MCF 10A (cell line): ENCODE results near the gene DLG2. TPM values are rescaled to one million over a fixed set of nuclear protein-coding genes. Genes with fewer than 3 reads are reported as not detected.
A peak's percentile ranks its signal among the peaks of the same experiment; 100 is the strongest.
"Not testable (repeated sequence)": the region's sequence is repeated elsewhere in the genome, so short reads cannot be mapped to it uniquely, and the experiment has no call there.

Experiments
- BruUV-seq: library from RNA; stranded (reverse); fragments of 400-500 nt; replicated peaks from 2 replicates; lab custom pipeline; 2021; lab: Mats Ljungman, UMichigan
- CTCF ChIA-PET: fragments of 300-600 bp; sonication (Branson Sonifier 250); formaldehyde crosslinking; extraction: SDS; loops from one replicate; lab custom pipeline; 2021; ENCODE audit warnings: antibody characterized with exemption, inconsistent platforms; lab: Yijun Ruan, JAX
- POLR2A ChIA-PET: fragments of 300-600, 350-650 bp; sonication (Branson Sonifier 250); formaldehyde crosslinking; extraction: SDS; loops from one replicate; lab custom pipeline; 2020; ENCODE audit warnings: antibody characterized with exemption, inconsistent platforms; lab: Yijun Ruan, JAX
- DNase-seq: peaks from one replicate; pipeline ENCODE4 v3.0.0-alpha.2; 2018; ENCODE audit not compliant: unreplicated experiment
- H3K27ac Mint-ChIP-seq: one replicate; pipeline ENCODE4 v1.8.0; 2022; ENCODE audit warnings: mild to moderate bottlenecking, low read depth, mixed read lengths; ENCODE audit not compliant: unreplicated experiment
- H3K27me3 Mint-ChIP-seq: one replicate; pipeline ENCODE4 v1.8.0; 2022; ENCODE audit warnings: mixed read lengths; ENCODE audit not compliant: insufficient read depth, unreplicated experiment
- H3K36me3 Mint-ChIP-seq: one replicate; pipeline ENCODE4 v1.8.0; 2022; ENCODE audit warnings: mild to moderate bottlenecking, moderate library complexity, mixed read lengths; ENCODE audit not compliant: insufficient read depth, unreplicated experiment
- H3K4me1 Mint-ChIP-seq: one replicate; pipeline ENCODE4 v1.8.0; 2022; ENCODE audit warnings: mixed read lengths; ENCODE audit not compliant: insufficient read depth, unreplicated experiment
- H3K4me3 Mint-ChIP-seq: one replicate; pipeline ENCODE4 v1.8.0; 2022; ENCODE audit warnings: mild to moderate bottlenecking, moderate library complexity, mixed read lengths; ENCODE audit not compliant: unreplicated experiment
- H3K9me3 Mint-ChIP-seq: one replicate; pipeline ENCODE4 v1.8.0; 2022; ENCODE audit warnings: mixed read lengths; ENCODE audit not compliant: unreplicated experiment
- intact Hi-C: fragments of 100-400 bp; cut with micrococcal nuclease; formaldehyde crosslinking; loops from 2 replicates; pipeline ENCODE4 v1.14.1; 2022
- total RNA-seq: library from RNA; stranded (reverse); gene quantifications from 2 replicates; pipeline ENCODE4 v1.2.3, GENCODE V29; 2022
- TF ChIP-seq, protein P1 (sequence below): fragments of 200-600 bp; IDR thresholded peaks from one replicate; pipeline ENCODE4 v1.8.0; 2022; ENCODE audit warnings: antibody characterized with exemption, mild to moderate bottlenecking; ENCODE audit not compliant: unreplicated experiment

The DLG2 gene
- total RNA-seq, 1 experiment from 2014 or later: 0.26 TPM

DNA sequence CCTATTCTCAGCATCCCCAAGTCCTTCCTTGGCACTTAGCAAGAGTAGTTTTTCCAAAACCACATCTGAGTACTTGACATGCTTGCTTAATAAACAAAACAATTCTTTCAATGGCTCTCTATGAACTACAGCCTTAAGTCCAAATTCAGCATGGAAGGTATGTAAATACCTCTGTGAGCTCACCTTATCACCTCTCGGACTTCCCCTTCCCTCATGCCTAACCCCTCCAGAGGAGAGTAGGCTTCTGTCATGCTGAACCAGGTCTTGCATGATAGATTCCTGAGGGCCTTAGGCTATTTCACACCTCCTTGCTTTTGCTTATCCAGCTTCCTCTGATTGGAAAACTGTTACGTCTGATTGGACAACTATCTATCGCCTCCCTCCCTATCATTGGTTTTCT, 2028.1 kb downstream of the DLG2 start:
- Mint-ChIP-seq H3K9me3 (no peaks in the 10 kb centered on the region), H3K4me3 (no peak overlapping the region), H3K4me1 (no peaks in the 10 kb centered on the region), H3K27ac (no peak overlapping the region), H3K36me3 (peaks cover 6% of the 10 kb centered on the region), H3K27me3 (peaks cover 16% of the 10 kb centered on the region)
- POLR2A ChIA-PET: no interaction called here
- TF ChIP-seq, protein P1, sequence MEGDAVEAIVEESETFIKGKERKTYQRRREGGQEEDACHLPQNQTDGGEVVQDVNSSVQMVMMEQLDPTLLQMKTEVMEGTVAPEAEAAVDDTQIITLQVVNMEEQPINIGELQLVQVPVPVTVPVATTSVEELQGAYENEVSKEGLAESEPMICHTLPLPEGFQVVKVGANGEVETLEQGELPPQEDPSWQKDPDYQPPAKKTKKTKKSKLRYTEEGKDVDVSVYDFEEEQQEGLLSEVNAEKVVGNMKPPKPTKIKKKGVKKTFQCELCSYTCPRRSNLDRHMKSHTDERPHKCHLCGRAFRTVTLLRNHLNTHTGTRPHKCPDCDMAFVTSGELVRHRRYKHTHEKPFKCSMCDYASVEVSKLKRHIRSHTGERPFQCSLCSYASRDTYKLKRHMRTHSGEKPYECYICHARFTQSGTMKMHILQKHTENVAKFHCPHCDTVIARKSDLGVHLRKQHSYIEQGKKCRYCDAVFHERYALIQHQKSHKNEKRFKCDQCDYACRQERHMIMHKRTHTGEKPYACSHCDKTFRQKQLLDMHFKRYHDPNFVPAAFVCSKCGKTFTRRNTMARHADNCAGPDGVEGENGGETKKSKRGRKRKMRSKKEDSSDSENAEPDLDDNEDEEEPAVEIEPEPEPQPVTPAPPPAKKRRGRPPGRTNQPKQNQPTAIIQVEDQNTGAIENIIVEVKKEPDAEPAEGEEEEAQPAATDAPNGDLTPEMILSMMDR: no peak
- intact Hi-C loops: no loop called here
- BruUV-seq: no TSS peak
- CTCF ChIA-PET: interaction anchor here (1.2 kb wide), 1 partner anchor 217 kb away, joined by 5 read pairs; no protein-coding TSS in a partner anchor
- DNase-seq: no peak

DNA sequence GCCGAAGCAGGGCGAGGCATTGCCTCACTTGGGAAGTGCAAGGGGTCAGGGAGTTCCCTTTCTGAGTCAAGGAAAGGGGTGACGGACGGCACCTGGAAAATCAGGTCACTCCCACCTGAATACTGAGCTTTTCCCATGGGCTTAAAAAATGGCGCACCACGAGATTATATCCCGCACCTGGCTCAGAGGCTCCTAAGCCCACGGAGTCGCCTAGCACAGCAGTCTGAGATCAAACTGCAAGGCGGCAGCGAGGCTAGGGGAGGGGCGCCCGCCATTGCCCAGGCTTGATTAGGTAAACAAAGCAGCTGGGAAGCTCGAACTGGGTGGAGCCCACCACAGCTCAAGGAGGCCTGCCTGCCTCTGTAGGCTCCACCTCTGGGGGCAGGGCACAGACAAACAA, 2039.3 kb downstream of the DLG2 start:
- DNase-seq, POLR2A ChIA-PET, H3K27ac Mint-ChIP-seq, intact Hi-C loops, BruUV-seq, H3K4me1 Mint-ChIP-seq, H3K4me3 Mint-ChIP-seq, H3K36me3 Mint-ChIP-seq, H3K9me3 Mint-ChIP-seq: not testable (repeated sequence)
- H3K27me3 Mint-ChIP-seq: peaks cover 33% of the 10 kb centered on the region
- CTCF ChIA-PET: interaction anchor here (0.5 kb wide), 1 partner anchor 106 kb away, joined by 3 read pairs; no protein-coding TSS in a partner anchor

DNA sequence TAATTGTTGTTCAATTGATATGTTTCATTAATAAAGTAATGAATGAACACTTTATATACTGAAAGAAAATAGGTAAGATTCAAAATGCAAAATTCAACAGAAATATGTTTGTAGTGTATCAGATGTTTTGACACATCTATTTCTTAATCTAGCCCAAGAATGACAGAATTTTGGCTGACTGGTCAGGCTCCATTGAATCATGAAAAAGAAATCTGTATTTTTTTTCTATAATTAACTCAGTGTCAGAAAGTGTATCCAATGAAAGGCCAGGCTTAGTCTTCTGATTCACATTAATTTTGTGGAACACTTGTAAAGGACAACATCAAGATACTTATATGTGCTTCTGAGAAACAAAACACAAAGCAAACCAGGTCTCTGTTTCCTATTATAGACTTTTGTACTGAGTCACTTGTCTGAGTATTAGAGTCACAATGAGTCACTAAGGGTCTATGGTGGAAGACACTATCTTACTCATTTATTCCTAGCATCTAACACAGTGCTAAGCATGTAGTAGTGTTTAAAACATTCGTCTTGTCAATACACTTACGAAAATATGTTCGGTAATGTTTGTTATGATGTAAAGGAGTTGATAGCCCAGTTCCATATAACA, 2043.3 kb downstream of the DLG2 start:
- Mint-ChIP-seq H3K27me3 (peaks cover 29% of the 10 kb centered on the region), H3K4me1 (no peaks in the 10 kb centered on the region), H3K36me3 (no peaks in the 10 kb centered on the region), H3K9me3 (no peaks in the 10 kb centered on the region), H3K4me3 (no peak overlapping the region), H3K27ac (no peak overlapping the region)
- BruUV-seq: no TSS peak
- intact Hi-C loops: no loop called here
- TF ChIP-seq, protein P1: no peak
- ChIA-PET CTCF (no interaction called here), POLR2A (no interaction called here)
- peak; percentile 27 for DNase-seq

DNA sequence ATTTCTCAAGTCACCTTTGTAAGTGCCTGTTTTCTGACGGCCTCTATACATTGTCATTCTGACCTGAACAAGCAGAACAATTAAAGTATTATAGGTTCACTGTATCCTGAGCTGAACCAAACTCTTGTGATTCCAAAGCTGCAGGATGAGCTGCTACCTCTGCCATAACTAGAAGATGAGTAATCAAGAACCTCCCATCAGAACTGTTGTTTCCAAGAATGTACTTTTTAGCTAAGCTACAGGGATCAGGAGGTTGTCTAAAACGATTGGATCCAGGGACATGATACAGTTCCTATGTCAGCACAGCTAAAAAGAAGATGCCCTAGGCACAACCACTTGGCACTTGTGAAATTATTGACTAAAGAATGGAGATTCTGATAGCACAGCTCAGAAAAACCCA, 2052.6 kb downstream of the DLG2 start:
- intact Hi-C loops: no loop called here
- Mint-ChIP-seq H3K9me3 (no peaks in the 10 kb centered on the region), H3K27me3 (peaks cover 33% of the 10 kb centered on the region), H3K4me1 (no peaks in the 10 kb centered on the region), H3K4me3 (no peak overlapping the region), H3K36me3 (no peaks in the 10 kb centered on the region), H3K27ac (no peak overlapping the region)
- no peak for DNase-seq
- ChIA-PET CTCF (interaction anchor here (0.5 to 0.6 kb wide), 4 partner anchors 325 to 1911 kb away, joined by 3 to 4 read pairs (median 4); no protein-coding TSS in a partner anchor), POLR2A (no interaction called here)
- no TSS peak for BruUV-seq
- TF ChIP-seq, protein P1: no peak
